ENCODE measurements around the gene NUP205. TPM values are rescaled to one million over a fixed set of nuclear protein-coding genes. Genes with fewer than 3 reads are reported as not detected.

The NUP205 gene
- 72.9 TPM for polyA plus RNA-seq (2013, experiment 1 of 2)
- 63.4 TPM for polyA plus RNA-seq (2013, experiment 2 of 2)

DNA sequence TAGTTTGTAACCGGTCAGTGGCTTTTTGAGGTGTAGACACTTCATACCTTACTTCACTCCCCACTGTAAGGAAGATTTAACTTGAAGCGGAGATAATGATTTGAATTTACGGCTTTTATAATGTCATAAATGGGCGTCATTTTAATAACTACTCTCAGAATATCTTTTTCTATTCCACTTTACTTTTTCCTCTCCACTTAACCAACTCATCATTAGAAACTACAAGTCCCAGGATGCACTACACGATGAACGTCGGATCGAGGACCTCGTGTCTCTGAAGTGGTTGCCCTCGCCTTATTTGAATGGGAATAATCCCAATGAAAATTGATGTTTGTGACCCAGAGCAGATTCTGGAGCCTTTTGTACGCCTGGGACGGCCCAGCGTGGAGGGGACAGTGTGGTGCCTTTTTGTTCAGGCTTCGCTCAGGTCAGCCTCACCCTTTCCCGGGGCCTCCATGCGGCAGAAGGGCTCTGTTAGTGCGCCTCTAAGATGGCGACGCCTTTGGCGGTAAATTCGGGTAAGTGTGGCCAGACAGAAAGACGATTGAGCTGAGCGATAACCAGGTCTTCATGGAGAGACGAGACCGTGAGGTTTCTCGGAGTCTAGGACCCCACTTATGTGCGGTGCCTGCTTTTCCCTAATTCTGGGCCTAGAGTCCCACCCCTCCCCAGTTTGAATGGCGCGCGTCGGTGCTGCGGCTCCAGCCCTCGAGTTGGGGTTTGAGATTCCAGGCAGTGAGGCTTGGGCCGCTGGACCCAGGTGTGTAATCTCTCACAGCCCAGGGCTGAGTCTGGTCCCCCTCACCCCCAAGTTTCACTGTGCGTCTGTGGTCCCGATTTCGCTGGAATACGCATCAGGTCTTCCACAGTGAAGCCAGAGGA, at the start of gene NUP205:
NUP205 (plus strand) TSS at position 463 of the 882 bp plus-strand sequence; CDS start at position 491, 28 bp downstream.
- Histone ChIP-seq H3K27ac (ENCODE audit: low read depth, low read length, severe bottlenecking) (peak within 1 kb of the TSS; percentile 99), H3K36me3 (ENCODE audit: control insufficient read depth, insufficient read depth, low read length) (peaks cover 16% of the 10 kb centered on the region), H3K9me3 (ENCODE audit: control insufficient read depth, low read length) (no peaks in the 10 kb centered on the region), H3K4me1 (ENCODE audit: control insufficient read depth, insufficient read depth, low read length, poor library complexity, severe bottlenecking) (peaks cover 6% of the 10 kb centered on the region), H3K4me3 (ENCODE audit: extremely low read depth, insufficient read depth, low read length, poor library complexity, severe bottlenecking) (peak within 1 kb of the TSS; percentile 88)
- 0% methylated on average over 26 to 31 of the region's 38 CpGs for WGBS, 2 experiments (ENCODE audit: insufficient coverage in 2 of 2)

DNA sequence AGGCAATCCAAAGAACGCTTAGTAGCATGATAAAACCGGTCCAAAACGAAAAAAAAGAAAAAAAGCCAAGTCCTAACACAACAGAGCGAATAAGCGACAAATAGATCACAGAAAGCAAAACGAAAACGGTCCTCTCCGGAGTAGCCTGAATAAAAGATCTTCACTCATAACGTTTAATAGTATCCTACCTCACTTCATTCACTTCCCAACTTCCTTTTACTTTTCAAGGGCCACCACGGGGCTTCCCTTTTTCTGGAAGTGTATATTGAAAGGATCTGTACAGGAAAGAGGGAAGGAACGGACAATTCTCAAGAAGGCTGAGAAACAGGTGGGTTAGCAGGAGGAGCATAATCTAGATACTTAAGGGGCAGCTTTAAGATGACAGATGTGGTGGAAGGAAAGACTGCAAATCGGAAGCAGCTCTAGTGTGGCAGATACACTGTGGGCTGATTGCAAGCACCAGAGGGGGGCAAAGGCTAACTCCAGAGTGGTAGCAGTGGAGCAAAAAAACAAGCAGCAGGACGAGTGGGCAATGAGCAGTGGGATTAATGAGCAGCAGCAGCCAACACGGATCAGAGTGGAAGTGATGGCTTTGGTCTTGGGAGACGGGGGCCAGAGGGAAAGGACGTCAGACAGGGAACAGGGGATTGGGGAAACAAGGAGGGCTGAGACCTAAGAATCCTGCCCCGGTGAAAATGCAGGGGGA, 48.7 kb upstream of the NUP205 start:
- no peaks in the 10 kb centered on the region for H3K4me1 ChIP-seq (ENCODE audit: control insufficient read depth, insufficient read depth, low read length, poor library complexity, severe bottlenecking)
- no peaks in the 10 kb centered on the region for H3K9me3 ChIP-seq (ENCODE audit: control insufficient read depth, low read length)
- WGBS, 2 experiments (ENCODE audit: insufficient coverage in 2 of 2) = 1 to 5% methylated on average over 10 to 11 of the region's 17 CpGs
- H3K4me3 ChIP-seq (ENCODE audit: extremely low read depth, insufficient read depth, low read length, poor library complexity, severe bottlenecking) = peak overlapping the region; percentile 75
- H3K27ac ChIP-seq (ENCODE audit: low read depth, low read length, severe bottlenecking) = peak overlapping the region; percentile 91
- peaks cover 4% of the 10 kb centered on the region for H3K36me3 ChIP-seq (ENCODE audit: control insufficient read depth, insufficient read depth, low read length)

- Histone ChIP-seq H3K4me3 (ENCODE audit: extremely low read depth, insufficient read depth, low read length, poor library complexity, severe bottlenecking) (peak overlapping the region; percentile 75), H3K9me3 (ENCODE audit: control insufficient read depth, low read length) (no peaks in the 10 kb centered on the region), H3K36me3 (ENCODE audit: control insufficient read depth, insufficient read depth, low read length) (peaks cover 4% of the 10 kb centered on the region), H3K4me1 (ENCODE audit: control insufficient read depth, insufficient read depth, low read length, poor library complexity, severe bottlenecking) (no peaks in the 10 kb centered on the region), H3K27ac (ENCODE audit: low read depth, low read length, severe bottlenecking) (peak overlapping the region; percentile 91)
- WGBS, 2 experiments (ENCODE audit: insufficient coverage in 2 of 2) = 0% methylated on average over 5 to 10 of the region's 14 CpGs
Measured at GRCh38 chr7:135509589-135509838, 48.2 kb upstream of the NUP205 start.

DNA sequence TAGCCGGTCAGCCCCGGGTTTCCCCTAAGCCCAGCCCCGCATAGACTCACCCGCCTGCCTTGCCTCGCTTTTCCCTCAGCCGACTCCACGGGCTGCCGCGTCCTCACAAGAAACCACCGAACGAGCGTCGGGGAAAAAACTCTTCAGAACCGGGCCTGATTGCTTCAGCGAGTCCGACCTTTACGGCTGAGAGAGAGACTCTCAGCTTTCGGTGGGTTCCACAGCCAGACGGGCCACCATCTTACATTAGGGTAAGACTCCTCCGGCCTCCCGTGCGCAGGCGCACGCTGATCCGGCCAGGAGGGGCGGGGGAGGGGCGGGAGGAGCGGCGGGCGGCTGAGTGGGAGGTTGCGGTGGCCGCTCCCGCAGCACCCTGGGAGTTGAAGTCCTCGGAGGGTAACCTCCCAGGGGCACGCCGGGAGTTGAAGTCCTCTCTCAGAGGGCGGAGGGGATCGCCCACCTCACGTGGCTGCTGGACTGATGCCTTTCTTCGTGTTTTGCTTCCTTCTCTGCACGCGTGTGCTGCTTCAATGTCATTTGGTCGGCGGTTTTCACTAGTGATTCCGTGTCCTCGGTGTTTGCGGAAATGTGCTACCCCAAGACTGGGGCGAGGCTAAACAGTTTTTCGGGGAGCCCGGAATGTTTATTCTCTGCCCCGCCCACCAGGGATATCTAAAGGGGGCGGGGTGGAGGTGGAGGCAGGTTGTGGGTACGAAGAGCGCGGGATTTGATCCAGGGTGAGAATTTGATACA, 47.7 kb upstream of the NUP205 start, which contains the start of gene CNOT4:
CNOT4 (minus strand) TSS at position 264 of the 753 bp plus-strand sequence. CDS start 71,771 bp downstream, outside the sequence.
- peak within 1 kb of the TSS; percentile 91 for H3K27ac ChIP-seq (ENCODE audit: low read depth, low read length, severe bottlenecking)
- no peaks in the 10 kb centered on the region for H3K4me1 ChIP-seq (ENCODE audit: control insufficient read depth, insufficient read depth, low read length, poor library complexity, severe bottlenecking)
- H3K9me3 ChIP-seq (ENCODE audit: control insufficient read depth, low read length) = no peaks in the 10 kb centered on the region
- peaks cover 3% of the 10 kb centered on the region for H3K36me3 ChIP-seq (ENCODE audit: control insufficient read depth, insufficient read depth, low read length)
- WGBS, 2 experiments (ENCODE audit: insufficient coverage in 2 of 2) = 0% methylated on average over 36 to 44 of the region's 55 CpGs
- H3K4me3 ChIP-seq (ENCODE audit: extremely low read depth, insufficient read depth, low read length, poor library complexity, severe bottlenecking) = peak within 1 kb of the TSS; percentile 75

DNA sequence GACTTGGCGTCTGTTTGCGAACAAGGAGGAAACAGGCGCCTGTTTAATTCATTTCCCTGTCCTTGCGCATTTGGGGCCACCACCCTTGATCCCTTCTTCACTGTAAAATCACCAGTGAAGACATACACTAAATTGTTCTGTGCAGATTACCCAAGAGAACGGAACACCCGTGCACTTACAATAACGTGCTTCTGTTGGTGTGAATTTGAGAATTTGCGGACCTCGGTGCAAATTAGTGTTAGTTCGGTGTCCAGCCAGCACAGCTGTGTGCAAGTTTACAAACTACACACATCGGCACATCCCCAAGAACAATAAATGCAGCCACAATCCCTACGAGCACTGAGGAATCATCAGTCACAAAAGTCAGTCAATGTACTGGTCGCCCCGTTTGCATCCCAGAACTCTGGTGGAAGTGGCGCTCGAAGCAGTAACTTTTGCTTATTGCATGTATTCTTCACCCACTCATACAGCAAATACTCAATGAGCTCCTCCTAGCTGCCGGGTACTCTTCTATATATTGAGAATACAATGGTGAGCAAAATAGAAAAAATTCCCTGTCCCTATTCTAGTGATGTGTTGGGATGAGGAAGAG, 47.0 kb upstream of the NUP205 start:
- H3K9me3 ChIP-seq (ENCODE audit: control insufficient read depth, low read length) = no peaks in the 10 kb centered on the region
- peak overlapping the region; percentile 75 for H3K4me3 ChIP-seq (ENCODE audit: extremely low read depth, insufficient read depth, low read length, poor library complexity, severe bottlenecking)
- no peaks in the 10 kb centered on the region for H3K36me3 ChIP-seq (ENCODE audit: control insufficient read depth, insufficient read depth, low read length)
- 16 to 29% methylated on average over 12 to 13 of the region's 17 CpGs for WGBS, 2 experiments (ENCODE audit: insufficient coverage in 2 of 2)
- H3K4me1 ChIP-seq (ENCODE audit: control insufficient read depth, insufficient read depth, low read length, poor library complexity, severe bottlenecking) = no peaks in the 10 kb centered on the region
- no peak overlapping the region for H3K27ac ChIP-seq (ENCODE audit: low read depth, low read length, severe bottlenecking)

DNA sequence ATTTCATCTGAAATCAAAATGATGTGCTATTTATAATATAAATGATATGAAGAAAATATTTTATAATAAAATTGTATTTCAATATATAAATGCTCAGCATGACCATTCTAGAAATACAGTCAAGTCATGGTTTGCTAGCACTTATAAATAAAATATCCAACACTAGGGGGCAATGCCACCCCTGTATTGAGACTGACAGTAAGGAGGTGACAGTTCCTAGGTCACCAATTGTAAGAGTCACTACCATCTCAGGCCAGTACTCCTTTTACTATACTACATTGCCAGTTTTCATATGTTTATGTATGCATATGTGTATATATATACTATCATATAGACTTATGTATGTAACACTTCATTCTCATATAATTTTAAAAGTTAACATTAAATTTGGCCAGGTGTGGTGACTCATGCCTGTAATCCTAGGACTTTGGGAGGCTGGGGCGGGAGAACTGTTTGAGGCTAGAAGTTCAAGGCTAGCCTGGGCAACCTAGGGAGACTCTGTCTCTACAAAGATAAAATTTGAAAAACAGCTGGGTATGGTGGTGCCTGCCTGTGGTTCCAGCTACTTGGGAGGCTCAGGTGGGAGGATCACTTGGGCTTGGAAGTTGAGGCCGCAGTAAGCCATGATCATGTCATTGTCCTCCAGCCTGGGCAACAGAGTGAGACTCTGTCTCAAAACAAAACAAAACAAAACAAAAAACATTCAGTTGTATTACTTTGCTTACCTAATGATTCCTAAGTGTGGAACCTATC, 45.4 kb upstream of the NUP205 start:
- Histone ChIP-seq H3K36me3 (ENCODE audit: control insufficient read depth, insufficient read depth, low read length) (no peaks in the 10 kb centered on the region), H3K27ac (ENCODE audit: low read depth, low read length, severe bottlenecking) (no peak overlapping the region), H3K4me3 (ENCODE audit: extremely low read depth, insufficient read depth, low read length, poor library complexity, severe bottlenecking) (no peak overlapping the region), H3K4me1 (ENCODE audit: control insufficient read depth, insufficient read depth, low read length, poor library complexity, severe bottlenecking) (no peaks in the 10 kb centered on the region), H3K9me3 (ENCODE audit: control insufficient read depth, low read length) (no peaks in the 10 kb centered on the region)
- WGBS, 2 experiments (ENCODE audit: insufficient coverage in 2 of 2) = 83 to 100% methylated on average over 1 of the region's 2 CpGs

GRCh38 chr7:135514856-135515255, 42.9 kb upstream of the NUP205 start:
- no CpG with 5 or more reads among the region's 3 CpGs for WGBS, 2 experiments (ENCODE audit: insufficient coverage in 2 of 2)
- Histone ChIP-seq H3K4me3 (ENCODE audit: extremely low read depth, insufficient read depth, low read length, poor library complexity, severe bottlenecking) (no peak overlapping the region), H3K9me3 (ENCODE audit: control insufficient read depth, low read length) (no peaks in the 10 kb centered on the region), H3K27ac (ENCODE audit: low read depth, low read length, severe bottlenecking) (no peak overlapping the region), H3K36me3 (ENCODE audit: control insufficient read depth, insufficient read depth, low read length) (no peaks in the 10 kb centered on the region), H3K4me1 (ENCODE audit: control insufficient read depth, insufficient read depth, low read length, poor library complexity, severe bottlenecking) (no peaks in the 10 kb centered on the region)

DNA sequence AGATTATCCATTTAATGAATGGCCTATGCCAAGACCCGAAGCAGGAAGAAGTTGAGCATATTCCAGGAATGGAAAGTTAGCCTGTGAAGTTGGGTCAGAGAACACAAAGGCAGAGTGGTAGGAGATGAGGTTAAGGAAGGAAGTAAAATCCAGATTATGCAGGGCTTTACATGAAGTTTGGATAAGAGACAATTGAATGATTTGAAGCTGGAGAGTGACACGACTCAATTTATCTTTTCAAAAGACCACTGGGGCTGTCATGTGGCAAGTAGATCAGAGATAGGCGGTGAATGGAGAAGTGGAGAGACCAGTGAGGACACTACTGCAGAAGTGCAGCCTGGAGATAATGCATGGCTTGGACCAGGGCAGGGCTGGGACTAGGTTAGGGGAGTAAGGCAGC, 40.7 kb upstream of the NUP205 start:
- 89 to 94% methylated on average over 3 of the region's 3 CpGs for WGBS, 2 experiments (ENCODE audit: insufficient coverage in 2 of 2)
- Histone ChIP-seq H3K36me3 (ENCODE audit: control insufficient read depth, insufficient read depth, low read length) (no peaks in the 10 kb centered on the region), H3K27ac (ENCODE audit: low read depth, low read length, severe bottlenecking) (no peak overlapping the region), H3K4me3 (ENCODE audit: extremely low read depth, insufficient read depth, low read length, poor library complexity, severe bottlenecking) (no peak overlapping the region), H3K4me1 (ENCODE audit: control insufficient read depth, insufficient read depth, low read length, poor library complexity, severe bottlenecking) (no peaks in the 10 kb centered on the region), H3K9me3 (ENCODE audit: control insufficient read depth, low read length) (no peaks in the 10 kb centered on the region)

- Histone ChIP-seq H3K36me3 (ENCODE audit: control insufficient read depth, insufficient read depth, low read length) (no peaks in the 10 kb centered on the region), H3K4me1 (ENCODE audit: control insufficient read depth, insufficient read depth, low read length, poor library complexity, severe bottlenecking) (no peaks in the 10 kb centered on the region), H3K9me3 (ENCODE audit: control insufficient read depth, low read length) (no peaks in the 10 kb centered on the region), H3K4me3 (ENCODE audit: extremely low read depth, insufficient read depth, low read length, poor library complexity, severe bottlenecking) (no peak overlapping the region), H3K27ac (ENCODE audit: low read depth, low read length, severe bottlenecking) (no peak overlapping the region)
- WGBS, 2 experiments (ENCODE audit: insufficient coverage in 2 of 2) = no CpG with 5 or more reads among the region's 1 CpG
Measured at GRCh38 chr7:135518748-135519147, 39.0 kb upstream of the NUP205 start.

GRCh38 chr7:135519233-135519688, 38.5 kb upstream of the NUP205 start:
- Histone ChIP-seq H3K4me1 (ENCODE audit: control insufficient read depth, insufficient read depth, low read length, poor library complexity, severe bottlenecking) (no peaks in the 10 kb centered on the region), H3K36me3 (ENCODE audit: control insufficient read depth, insufficient read depth, low read length) (no peaks in the 10 kb centered on the region), H3K9me3 (ENCODE audit: control insufficient read depth, low read length) (no peaks in the 10 kb centered on the region), H3K4me3 (ENCODE audit: extremely low read depth, insufficient read depth, low read length, poor library complexity, severe bottlenecking) (no peak overlapping the region), H3K27ac (ENCODE audit: low read depth, low read length, severe bottlenecking) (no peak overlapping the region)

Data from mesodermal cell (in vitro differentiated cells).